ENCODE data around the gene KCNK7. TPM values are rescaled to one million over a fixed set of nuclear protein-coding genes. Genes with fewer than 3 reads are reported as not detected.

The KCNK7 gene
- total RNA-seq, 1 experiment from 2014 or later = 0.58 TPM

- CTCF ChIA-PET = no interaction called here
- ATAC-seq = no peak
These were observed 10.9 kb downstream of the KCNK7 start for GRCh38 chr11:65584723-65585171.

GRCh38 chr11:65584106-65584505, 11.5 kb downstream of the KCNK7 start:
- Histone ChIP-seq H3K9me2 (replicated peaks; ENCODE audit: low read length) (no peaks in the 10 kb centered on the region), H3K79me2 (ENCODE audit: low read length) (no peaks in the 10 kb centered on the region), H3K4me3 (ENCODE audit: low read length) (no peak overlapping the region), H4K20me1 (ENCODE audit: low read length) (no peaks in the 10 kb centered on the region), H3F3A (ENCODE audit: low read length, unreplicated experiment) (no peaks in the 10 kb centered on the region), H3K36me3 (ENCODE audit: low read depth, low read length) (peaks cover 8% of the 10 kb centered on the region), H2AFZ (ENCODE audit: low read length) (no peak overlapping the region), H3K9me3 (ENCODE audit: low read length) (no peaks in the 10 kb centered on the region), H3K27me3 (ENCODE audit: low read length) (no peaks in the 10 kb centered on the region), H3K4me2 (ENCODE audit: low read length) (no peak overlapping the region), H3K27ac (ENCODE audit: low read length) (no peak overlapping the region), H3K4me1 (ENCODE audit: insufficient read depth, low read length) (no peaks in the 10 kb centered on the region), H3K9ac (ENCODE audit: low read length) (no peak overlapping the region)
- no peak for ATAC-seq
- POLR2A ChIA-PET (ENCODE audit: unreplicated experiment) = no interaction called here
- no TSS peak for BruUV-seq (replicated peaks)
- no peak for TF ChIP-seq EZH2phosphoT487 (IDR thresholded peaks at IDR 0.05; ENCODE audit: borderline replicate concordance, low read length)
- TF ChIP-seq CTCF (conservative IDR thresholded peaks at IDR 0.05; ENCODE audit: low read depth, low read length) = no peak
- no peak for TF ChIP-seq EZH2 (IDR thresholded peaks at IDR 0.05; ENCODE audit: low read length, unreplicated experiment)
- no peak for DNase-seq
- CTCF ChIA-PET = no interaction called here
- intact Hi-C loops (cut with micrococcal nuclease) = no loop called here

More at GRCh38 chr11:65584723-65585171, 10.9 kb downstream of the KCNK7 start:
- H3F3A ChIP-seq (ENCODE audit: low read length, unreplicated experiment) = no peaks in the 10 kb centered on the region
- no peak overlapping the region for H3K9ac ChIP-seq (ENCODE audit: low read length)
- POLR2A ChIA-PET (ENCODE audit: unreplicated experiment) = no interaction called here
- no peak overlapping the region for H2AFZ ChIP-seq (ENCODE audit: low read length)
- H3K4me1 ChIP-seq (ENCODE audit: insufficient read depth, low read length) = no peaks in the 10 kb centered on the region
- H3K9me2 ChIP-seq (replicated peaks; ENCODE audit: low read length) = no peaks in the 10 kb centered on the region
- peaks cover 8% of the 10 kb centered on the region for H3K36me3 ChIP-seq (ENCODE audit: low read depth, low read length)
- BruUV-seq (replicated peaks) = no TSS peak
- no peaks in the 10 kb centered on the region for H3K9me3 ChIP-seq (ENCODE audit: low read length)
- no peak overlapping the region for H3K27ac ChIP-seq (ENCODE audit: low read length)
- TF ChIP-seq EZH2 (IDR thresholded peaks at IDR 0.05; ENCODE audit: low read length, unreplicated experiment) = no peak
- TF ChIP-seq CTCF (conservative IDR thresholded peaks at IDR 0.05; ENCODE audit: low read depth, low read length) = no peak
- TF ChIP-seq EZH2phosphoT487 (IDR thresholded peaks at IDR 0.05; ENCODE audit: borderline replicate concordance, low read length) = no peak
- no peaks in the 10 kb centered on the region for H3K79me2 ChIP-seq (ENCODE audit: low read length)
- H3K27me3 ChIP-seq (ENCODE audit: low read length) = no peaks in the 10 kb centered on the region
- no peak for DNase-seq
- H3K4me2 ChIP-seq (ENCODE audit: low read length) = no peak overlapping the region
- no peaks in the 10 kb centered on the region for H4K20me1 ChIP-seq (ENCODE audit: low read length)
- no peak overlapping the region for H3K4me3 ChIP-seq (ENCODE audit: low read length)
- intact Hi-C loops (cut with micrococcal nuclease) = no loop called here

GRCh38 chr11:65583589-65583988, 12.0 kb downstream of the KCNK7 start:
- CTCF ChIA-PET = no interaction called here
- Histone ChIP-seq H3K9me2 (replicated peaks; ENCODE audit: low read length) (no peaks in the 10 kb centered on the region), H3K36me3 (ENCODE audit: low read depth, low read length) (peaks cover 8% of the 10 kb centered on the region), H3K79me2 (ENCODE audit: low read length) (peaks cover 1% of the 10 kb centered on the region; the same call in 1 of the 2 replicates), H3K27ac (ENCODE audit: low read length) (no peak overlapping the region), H3K4me3 (ENCODE audit: low read length) (no peak overlapping the region), H4K20me1 (ENCODE audit: low read length) (no peaks in the 10 kb centered on the region), H3K4me1 (ENCODE audit: insufficient read depth, low read length) (no peaks in the 10 kb centered on the region), H3K27me3 (ENCODE audit: low read length) (no peaks in the 10 kb centered on the region), H3K9me3 (ENCODE audit: low read length) (no peaks in the 10 kb centered on the region), H3F3A (ENCODE audit: low read length, unreplicated experiment) (no peaks in the 10 kb centered on the region), H2AFZ (ENCODE audit: low read length) (no peak overlapping the region), H3K4me2 (ENCODE audit: low read length) (no peak overlapping the region), H3K9ac (ENCODE audit: low read length) (no peak overlapping the region)
- POLR2A ChIA-PET (ENCODE audit: unreplicated experiment) = no interaction called here
- ATAC-seq (no peak), DNase-seq (no peak)
- BruUV-seq (replicated peaks) = no TSS peak
- intact Hi-C loops (cut with micrococcal nuclease) = no loop called here
- TF ChIP-seq CTCF (conservative IDR thresholded peaks at IDR 0.05; ENCODE audit: low read depth, low read length) = no peak
- TF ChIP-seq EZH2 (IDR thresholded peaks at IDR 0.05; ENCODE audit: low read length, unreplicated experiment) = no peak
- no peak for TF ChIP-seq EZH2phosphoT487 (IDR thresholded peaks at IDR 0.05; ENCODE audit: borderline replicate concordance, low read length)
